HT1080 (cell line): ENCODE measurements around the gene RANBP17. TPM values are rescaled to one million over a fixed set of nuclear protein-coding genes. Genes with fewer than 3 reads are reported as not detected.
"Not testable (repeated sequence)": the region's sequence is repeated elsewhere in the genome, so short reads cannot be mapped to it uniquely, and the experiment has no call there.

ENCODE experiments used
- DNase-seq: peaks from one replicate; pipeline ENCODE4 v3.0.0-alpha.2; 2015; ENCODE audit warnings: low read depth
- total RNA-seq: library from RNA; depleted of rRNA; stranded (reverse); fragments of >200 nt; shearing (Covaris generic); gene quantifications from 2 replicates; pipeline ENCODE4 v1.2.3, GENCODE V29; 2014

The RANBP17 gene
- total RNA-seq, 1 experiment from 2014 or later = 8.4 TPM

GRCh38 chr5:170939178-170939577 is 77.4 kb downstream of the RANBP17 start:
- DNase-seq = no peak

GRCh38 chr5:170941788-170942187 is 80.0 kb downstream of the RANBP17 start:
- no peak for DNase-seq

GRCh38 chr5:170945275-170945674 is 83.5 kb downstream of the RANBP17 start:
- DNase-seq = no peak

- no peak for DNase-seq
Observed at GRCh38 chr5:170960567-170960966, 98.7 kb downstream of the RANBP17 start.

- DNase-seq = no peak
Observed at GRCh38 chr5:170963521-170963920, 101.7 kb downstream of the RANBP17 start.

- DNase-seq = no peak
Observed at GRCh38 chr5:170974461-170974860, 112.6 kb downstream of the RANBP17 start.

GRCh38 chr5:170980261-170980660 is 118.4 kb downstream of the RANBP17 start:
- DNase-seq = not testable (repeated sequence)

- DNase-seq = no peak
Observed at GRCh38 chr5:170985486-170985885, 123.7 kb downstream of the RANBP17 start.

- no peak for DNase-seq
Observed at GRCh38 chr5:170986598-170986997, 124.8 kb downstream of the RANBP17 start.

GRCh38 chr5:170993476-170993875 is 131.7 kb downstream of the RANBP17 start:
- DNase-seq = no peak

GRCh38 chr5:171010086-171010485 is 148.3 kb downstream of the RANBP17 start:
- DNase-seq = no peak

- DNase-seq = no peak
Observed at GRCh38 chr5:171010816-171011215, 149.0 kb downstream of the RANBP17 start.

GRCh38 chr5:171023508-171023907 is 161.7 kb downstream of the RANBP17 start:
- DNase-seq = no peak

GRCh38 chr5:171024084-171024483 is 162.3 kb downstream of the RANBP17 start:
- no peak for DNase-seq

GRCh38 chr5:171029401-171029800 is 167.6 kb downstream of the RANBP17 start:
- no peak for DNase-seq

- no peak for DNase-seq
Observed at GRCh38 chr5:171031977-171032376, 170.2 kb downstream of the RANBP17 start.

- no peak for DNase-seq
Observed at GRCh38 chr5:171032435-171032973, 170.7 kb downstream of the RANBP17 start.

- not testable (repeated sequence) for DNase-seq
Observed at GRCh38 chr5:171041893-171042292, 180.1 kb downstream of the RANBP17 start.

GRCh38 chr5:171050916-171051315 is 189.1 kb downstream of the RANBP17 start:
- no peak for DNase-seq

- DNase-seq = no peak
Observed at GRCh38 chr5:171055875-171056454, 194.1 kb downstream of the RANBP17 start.

- DNase-seq = no peak
Observed at GRCh38 chr5:171067540-171068130, 205.8 kb downstream of the RANBP17 start.

GRCh38 chr5:171074747-171075146 is 212.9 kb downstream of the RANBP17 start:
- DNase-seq = no peak
